Fibroblast of villous mesenchyme (primary cell): Measurements from ENCODE around the gene ADAT1. TPM values are rescaled to one million over a fixed set of nuclear protein-coding genes. Genes with fewer than 3 reads are reported as not detected.

ENCODE experiments used
- DNase-seq: peaks from one replicate; pipeline ENCODE4 v3.0.0-alpha.2; 2010; ENCODE audit warnings: low read depth
- H3K4me3 ChIP-seq: 2 replicates; pipeline ENCODE4 v1.5.1; 2011; ENCODE audit warnings: low read depth, mild to moderate bottlenecking, low read length
- CTCF ChIP-seq: IDR thresholded peaks from 2 replicates; pipeline ENCODE4 v1.5.1; 2012; ENCODE audit warnings: low read depth, mild to moderate bottlenecking, low read length; ENCODE audit not compliant: insufficient read depth
- total RNA-seq: library from RNA; depleted of rRNA; stranded (reverse); fragments of >200 nt; gene quantifications from 2 replicates; pipeline ENCODE4 v1.2.3, GENCODE V29; 2012

ADAT1 gene
- total RNA-seq, 1 donor: 83.8 TPM

GRCh38 chr16:75566040-75566757 is 56.9 kb downstream of the ADAT1 start, which contains the start of gene GABARAPL2:
Gene GABARAPL2, plus strand, starts transcription at chr16:75566379. Its CDS starts 108 bp downstream, at chr16:75566487.
- peak within 1 kb of the TSS; percentile 71 for H3K4me3 ChIP-seq
- peak; percentile 78 for DNase-seq
- TF ChIP-seq CTCF: no peak

GRCh38 chr16:75565640-75566039 is 57.4 kb downstream of the ADAT1 start:
- peak overlapping the region; percentile 71 for H3K4me3 ChIP-seq
- TF ChIP-seq CTCF: no peak
- no peak for DNase-seq

GRCh38 chr16:75559564-75560372 is 63.3 kb downstream of the ADAT1 start:
- DNase-seq: peak; percentile 79
- no peak for TF ChIP-seq CTCF
- no peak overlapping the region for H3K4me3 ChIP-seq

- no peak for DNase-seq
- no peak overlapping the region for H3K4me3 ChIP-seq
- TF ChIP-seq CTCF: no peak
Observed at GRCh38 chr16:75558846-75559401, 64.2 kb downstream of the ADAT1 start.

- TF ChIP-seq CTCF: no peak
- H3K4me3 ChIP-seq: peak overlapping the region; percentile 72
- no peak for DNase-seq
Observed at GRCh38 chr16:75556431-75556950, 66.6 kb downstream of the ADAT1 start.

GRCh38 chr16:75555707-75556430 is 67.2 kb downstream of the ADAT1 start, which contains the start of gene TMEM231:
Gene TMEM231, minus strand, starts transcription at chr16:75556252. Its CDS starts 43 bp downstream, at chr16:75556209.
- peak within 1 kb of the TSS; percentile 72 for H3K4me3 ChIP-seq
- DNase-seq: peak; percentile 94
- TF ChIP-seq CTCF: no peak
